OCI-LY3 (cell line): ENCODE measurements around the gene GMEB2.

Source experiments
- H2AFZ ChIP-seq: fragments of 200-600, 300-600 bp; shearing (Covaris generic); 2 replicates; pipeline ENCODE4 v1.6.0; 2014; ENCODE audit warnings: antibody characterized with exemption, low read depth, low read length
- H3K27ac ChIP-seq: fragments of 200-600, 300-600 bp; sonication (generic); 2 replicates; pipeline ENCODE4 v1.5.1; 2014; ENCODE audit warnings: mild to moderate bottlenecking, low read length, moderate library complexity, mixed read lengths
- H3K27me3 ChIP-seq: fragments of 200-600, 300-600 bp; sonication (generic); 2 replicates; pipeline ENCODE4 v1.6.1; 2014; ENCODE audit warnings: low read depth, low read length, mixed read lengths
- H3K36me3 ChIP-seq: fragments of 200-600, 300-600 bp; sonication (generic); replicated peaks from 2 replicates; pipeline ENCODE3; 2014; ENCODE audit warnings: low read depth, low read length, mixed read lengths
- H3K4me1 ChIP-seq: fragments of 300-600, 200-600 bp; sonication (generic); 2 replicates; pipeline ENCODE4 v1.6.1; 2014; ENCODE audit warnings: low read length, mixed read lengths
- H3K4me2 ChIP-seq: fragments of 200-600, 300-600 bp; sonication (generic); 2 replicates; pipeline ENCODE4 v1.6.1; 2014; ENCODE audit warnings: low read length, mixed read lengths
- H3K4me3 ChIP-seq: fragments of 300-600, 200-600 bp; sonication (generic); 2 replicates; pipeline ENCODE4 v1.5.1; 2014; ENCODE audit warnings: antibody characterized with exemption, mild to moderate bottlenecking, low read length, moderate library complexity
- H3K79me2 ChIP-seq: fragments of 300-600, 200-600 bp; shearing (Covaris generic); 2 replicates; pipeline ENCODE4 v1.6.1; 2014; ENCODE audit warnings: mild to moderate bottlenecking, low read length, mixed read lengths
- H3K9ac ChIP-seq: fragments of 300-600, 200-600 bp; shearing (Covaris generic); 2 replicates; pipeline ENCODE4 v1.6.0; 2014; ENCODE audit warnings: mild to moderate bottlenecking, low read length, moderate library complexity
- H3K9me3 ChIP-seq: fragments of 200-600, 300-600 bp; shearing (Covaris generic); 2 replicates; pipeline ENCODE4 v1.6.1; 2014; ENCODE audit warnings: low read length, mixed read lengths; ENCODE audit not compliant: insufficient read depth
- H4K20me1 ChIP-seq: fragments of 200-600, 300-600 bp; sonication (generic); 2 replicates; pipeline ENCODE4 v1.6.1; 2016; ENCODE audit warnings: low read length, mixed read lengths; ENCODE audit not compliant: insufficient read depth
- EZH2phosphoT487 ChIP-seq: fragments of 200-600 bp; shearing (Covaris generic); IDR thresholded peaks from 2 replicates; pipeline ENCODE4 v1.6.1; 2018; ENCODE audit warnings: antibody characterized with exemption, mixed run types, low read depth
- TF ChIP-seq, protein P1 (sequence below): fragments of 200-600, 300-600 bp; sonication (generic); IDR thresholded peaks from 2 replicates; pipeline ENCODE4 v1.5.1; 2014; ENCODE audit warnings: antibody characterized with exemption, low read length, low read depth

Gene GMEB2

DNA sequence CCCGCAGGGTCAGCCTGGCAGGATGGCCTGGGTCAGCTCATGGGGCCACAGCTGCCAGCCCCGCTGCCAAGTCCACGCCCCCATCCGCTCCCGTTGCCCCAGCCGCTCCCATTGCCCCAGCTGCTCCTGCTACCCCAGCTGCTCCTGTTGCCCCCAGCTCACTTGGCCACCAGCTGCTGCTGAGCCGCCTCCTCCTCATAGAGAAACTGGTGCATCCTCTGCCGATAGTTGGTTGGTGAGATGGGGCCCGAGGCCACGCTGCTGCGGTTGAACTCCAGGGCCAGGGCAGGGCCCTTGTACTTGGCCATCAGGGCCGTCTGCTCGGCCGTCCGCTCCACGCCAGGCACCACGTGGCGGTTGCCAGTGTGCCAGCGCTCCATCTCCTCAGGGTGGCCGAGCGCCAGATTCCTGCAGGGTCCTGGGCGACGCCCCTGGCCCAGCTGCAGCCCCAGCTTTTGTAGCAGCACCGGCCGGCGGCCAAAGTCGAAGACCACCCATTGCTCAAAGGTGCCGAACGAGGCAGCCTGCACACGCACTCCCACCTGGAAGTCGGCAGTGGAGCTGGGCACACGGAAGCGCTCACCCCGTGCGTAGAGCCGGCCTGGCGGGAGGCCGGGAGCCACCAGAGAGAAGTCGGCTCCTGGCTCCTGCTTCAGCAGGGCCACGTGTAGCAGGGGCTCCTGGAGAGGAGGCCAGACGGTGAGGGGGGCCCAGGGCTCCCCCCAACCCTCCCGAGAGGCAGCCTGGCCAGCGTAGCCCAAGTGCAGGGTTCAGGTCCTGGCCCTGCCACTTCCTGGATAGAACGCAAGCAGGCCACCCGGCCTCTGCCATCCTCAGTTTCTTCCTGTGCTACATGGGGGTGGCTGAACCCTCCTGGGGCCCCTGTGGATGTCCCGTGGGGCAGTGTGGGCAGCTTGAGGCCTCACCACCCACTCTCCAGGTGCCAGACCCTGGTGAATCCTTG is 57.6 kb downstream of the GMEB2 start:
- no peaks in the 10 kb centered on the region for H3K9me3 ChIP-seq
- peaks cover 58% of the 10 kb centered on the region for H4K20me1 ChIP-seq
- H3K79me2 ChIP-seq: no peaks in the 10 kb centered on the region
- no peaks in the 10 kb centered on the region for H3K36me3 ChIP-seq
- H2AFZ ChIP-seq: no peak overlapping the region
- no peak overlapping the region for H3K9ac ChIP-seq
- H3K4me3 ChIP-seq: no peak overlapping the region
- peaks cover 30% of the 10 kb centered on the region for H3K4me1 ChIP-seq
- no peak overlapping the region for H3K27ac ChIP-seq
- peaks cover 68% of the 10 kb centered on the region for H3K27me3 ChIP-seq
- peak overlapping the region; percentile 68 for H3K4me2 ChIP-seq
- no peak for TF ChIP-seq EZH2phosphoT487
- TF ChIP-seq, protein P1, sequence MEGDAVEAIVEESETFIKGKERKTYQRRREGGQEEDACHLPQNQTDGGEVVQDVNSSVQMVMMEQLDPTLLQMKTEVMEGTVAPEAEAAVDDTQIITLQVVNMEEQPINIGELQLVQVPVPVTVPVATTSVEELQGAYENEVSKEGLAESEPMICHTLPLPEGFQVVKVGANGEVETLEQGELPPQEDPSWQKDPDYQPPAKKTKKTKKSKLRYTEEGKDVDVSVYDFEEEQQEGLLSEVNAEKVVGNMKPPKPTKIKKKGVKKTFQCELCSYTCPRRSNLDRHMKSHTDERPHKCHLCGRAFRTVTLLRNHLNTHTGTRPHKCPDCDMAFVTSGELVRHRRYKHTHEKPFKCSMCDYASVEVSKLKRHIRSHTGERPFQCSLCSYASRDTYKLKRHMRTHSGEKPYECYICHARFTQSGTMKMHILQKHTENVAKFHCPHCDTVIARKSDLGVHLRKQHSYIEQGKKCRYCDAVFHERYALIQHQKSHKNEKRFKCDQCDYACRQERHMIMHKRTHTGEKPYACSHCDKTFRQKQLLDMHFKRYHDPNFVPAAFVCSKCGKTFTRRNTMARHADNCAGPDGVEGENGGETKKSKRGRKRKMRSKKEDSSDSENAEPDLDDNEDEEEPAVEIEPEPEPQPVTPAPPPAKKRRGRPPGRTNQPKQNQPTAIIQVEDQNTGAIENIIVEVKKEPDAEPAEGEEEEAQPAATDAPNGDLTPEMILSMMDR: no peak

DNA sequence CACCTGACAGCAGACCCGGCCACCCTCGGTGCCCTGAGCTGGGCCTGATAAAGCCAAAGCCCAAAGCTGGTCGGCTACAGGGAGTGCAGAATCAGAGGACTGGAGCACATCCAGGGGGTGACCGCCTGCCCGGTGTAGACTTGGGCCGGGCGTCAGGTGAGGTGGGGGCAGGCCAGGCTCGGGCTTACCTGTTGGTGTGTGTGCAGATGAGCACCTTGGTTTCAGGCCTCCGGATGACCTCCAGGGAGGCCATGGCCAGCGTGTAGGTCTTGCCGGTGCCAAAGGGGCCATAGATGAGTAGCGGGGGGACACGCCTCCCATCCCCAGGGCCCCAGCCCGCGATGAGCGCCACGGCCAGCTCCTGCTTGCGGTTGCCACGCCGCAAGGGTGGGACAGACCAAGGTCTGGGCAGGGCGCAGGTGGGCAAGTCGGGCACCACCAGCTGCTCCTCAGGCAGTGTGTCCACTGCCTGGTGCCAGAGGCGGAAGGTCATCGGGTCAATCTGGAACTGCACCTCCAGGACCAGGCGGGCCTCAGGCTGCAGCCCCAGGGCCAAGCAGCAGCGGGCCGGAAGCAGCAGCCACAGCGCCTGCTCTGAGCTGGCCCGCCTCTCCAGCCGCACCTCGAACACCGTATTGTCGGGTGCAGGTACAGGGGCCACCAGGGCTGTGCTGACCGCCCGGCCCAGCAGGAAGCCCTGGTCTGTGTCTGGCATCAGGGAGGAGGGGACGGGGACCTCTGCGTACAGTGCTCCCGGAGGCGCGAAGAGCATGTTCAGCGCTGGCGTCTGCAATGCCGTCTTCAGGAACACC is 58.5 kb downstream of the GMEB2 start:
- no peaks in the 10 kb centered on the region for H3K9me3 ChIP-seq
- no peak overlapping the region for H3K9ac ChIP-seq
- H3K4me1 ChIP-seq: peaks cover 27% of the 10 kb centered on the region
- H2AFZ ChIP-seq: no peak overlapping the region
- H3K27ac ChIP-seq: no peak overlapping the region
- TF ChIP-seq EZH2phosphoT487: no peak
- TF ChIP-seq, protein P1: no peak
- peak overlapping the region; percentile 68 for H3K4me2 ChIP-seq
- no peaks in the 10 kb centered on the region for H3K79me2 ChIP-seq
- H4K20me1 ChIP-seq: peaks cover 60% of the 10 kb centered on the region
- H3K36me3 ChIP-seq: no peaks in the 10 kb centered on the region
- H3K4me3 ChIP-seq: peak overlapping the region; percentile 46
- peaks cover 64% of the 10 kb centered on the region for H3K27me3 ChIP-seq

DNA sequence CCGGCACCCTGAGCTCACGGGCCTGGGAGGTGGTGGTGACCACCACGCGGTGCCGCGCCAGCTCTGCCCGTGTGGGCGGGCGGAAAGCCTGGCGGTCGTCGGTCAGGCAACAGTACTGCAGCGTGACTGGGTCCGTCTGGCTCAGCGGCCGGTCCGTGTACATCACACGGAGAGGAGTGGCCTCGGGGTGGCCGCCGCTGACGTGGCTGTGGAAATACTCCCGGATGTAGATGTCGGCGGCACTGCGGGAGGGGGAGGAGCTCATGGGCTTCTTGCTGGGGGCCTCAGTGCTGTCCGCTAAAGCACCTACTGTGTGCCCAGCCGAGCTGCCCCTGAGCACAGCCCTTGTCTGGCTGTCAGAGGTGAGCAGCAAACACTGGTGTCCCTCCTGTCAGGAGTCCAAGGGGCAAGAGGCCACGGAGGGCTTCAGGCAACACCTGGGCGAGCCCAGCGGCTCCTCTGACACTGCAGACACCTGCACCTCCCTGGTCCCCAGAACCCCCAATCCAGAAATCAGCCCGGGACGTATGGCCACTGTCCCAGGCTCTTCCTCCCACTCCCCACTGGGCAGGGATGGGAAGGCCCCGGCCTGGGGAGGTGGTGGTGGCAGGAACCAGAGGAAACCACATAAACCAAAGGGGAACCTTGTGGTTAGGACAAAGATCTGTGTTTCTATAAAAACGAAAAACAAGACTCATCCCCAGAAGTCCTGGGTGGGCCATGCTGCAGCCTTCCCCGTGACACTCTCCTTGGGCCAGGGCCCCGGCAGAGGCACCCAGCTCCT is 59.3 kb downstream of the GMEB2 start:
- Histone ChIP-seq H3K36me3 (no peaks in the 10 kb centered on the region), H3K9ac (no peak overlapping the region), H3K4me2 (peak overlapping the region; percentile 68), H3K27me3 (peaks cover 56% of the 10 kb centered on the region), H3K4me1 (peaks cover 25% of the 10 kb centered on the region), H3K27ac (no peak overlapping the region), H3K79me2 (no peaks in the 10 kb centered on the region), H2AFZ (no peak overlapping the region), H3K4me3 (peak overlapping the region; percentile 46), H4K20me1 (peaks cover 66% of the 10 kb centered on the region), H3K9me3 (no peaks in the 10 kb centered on the region)
- 0 out of 2 replicates have a peak, but pooled peaks have one; percentile 56 for TF ChIP-seq EZH2phosphoT487
- TF ChIP-seq, protein P1: no peak

DNA sequence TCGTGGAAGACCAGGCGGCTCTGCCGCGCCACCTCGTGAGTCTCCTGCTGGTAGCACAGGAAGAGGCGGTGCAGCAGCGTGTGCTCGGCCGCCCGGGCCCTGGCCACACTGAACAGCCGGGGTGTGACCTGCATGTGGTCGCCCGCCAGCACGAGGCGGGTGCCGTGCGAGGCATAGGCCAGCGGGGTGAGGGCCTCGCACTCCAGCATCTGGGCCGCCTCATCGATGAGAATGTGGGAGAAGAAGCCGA is 59.8 kb downstream of the GMEB2 start:
- H2AFZ ChIP-seq: no peak overlapping the region

More for the DNA sequence above, 59.8 kb downstream of the GMEB2 start:
- no peak overlapping the region for H3K4me2 ChIP-seq
- H3K9me3 ChIP-seq: no peaks in the 10 kb centered on the region
- H3K36me3 ChIP-seq: no peaks in the 10 kb centered on the region
- peaks cover 51% of the 10 kb centered on the region for H3K27me3 ChIP-seq
- peaks cover 67% of the 10 kb centered on the region for H4K20me1 ChIP-seq
- H3K27ac ChIP-seq: no peak overlapping the region
- H3K4me3 ChIP-seq: no peak overlapping the region
- H3K9ac ChIP-seq: no peak overlapping the region
- TF ChIP-seq, protein P1: no peak
- TF ChIP-seq EZH2phosphoT487: no peak
- no peaks in the 10 kb centered on the region for H3K79me2 ChIP-seq
- peaks cover 25% of the 10 kb centered on the region for H3K4me1 ChIP-seq
